Measurements from ENCODE around the gene APBA1.

APBA1 gene

GRCh38 chr9:69657269-69657668 lies 14.9 kb downstream of the APBA1 start:
- no peak for DNase-seq (ENCODE audit: low read depth, low spot score)

- DNase-seq (ENCODE audit: low read depth, low spot score): no peak
Measured at GRCh38 chr9:69655065-69655464, 17.1 kb downstream of the APBA1 start.

- no peak for DNase-seq (ENCODE audit: low read depth, low spot score)
Measured at GRCh38 chr9:69653261-69653660, 18.9 kb downstream of the APBA1 start.

GRCh38 chr9:69649566-69650250 lies 22.5 kb downstream of the APBA1 start:
- no peak for DNase-seq (ENCODE audit: low read depth, low spot score)

GRCh38 chr9:69647804-69648203 lies 24.4 kb downstream of the APBA1 start:
- DNase-seq (ENCODE audit: low read depth, low spot score): no peak

- DNase-seq (ENCODE audit: low read depth, low spot score): no peak
Measured at GRCh38 chr9:69646810-69647209, 25.4 kb downstream of the APBA1 start.

- DNase-seq (ENCODE audit: low read depth, low spot score): peak; percentile 9
Measured at GRCh38 chr9:69645488-69645887, 26.7 kb downstream of the APBA1 start.

GRCh38 chr9:69643098-69643497 lies 29.1 kb downstream of the APBA1 start:
- DNase-seq (ENCODE audit: low read depth, low spot score): no peak

GRCh38 chr9:69637817-69638200 lies 34.4 kb downstream of the APBA1 start:
- DNase-seq (ENCODE audit: low read depth, low spot score): no peak

- no peak for DNase-seq (ENCODE audit: low read depth, low spot score)
Measured at GRCh38 chr9:69637193-69637816, 34.9 kb downstream of the APBA1 start.

- no peak for DNase-seq (ENCODE audit: low read depth, low spot score)
Measured at GRCh38 chr9:69633716-69634115, 38.5 kb downstream of the APBA1 start.

- DNase-seq (ENCODE audit: low read depth, low spot score): no peak
Measured at GRCh38 chr9:69632768-69633167, 39.4 kb downstream of the APBA1 start.

- DNase-seq (ENCODE audit: low read depth, low spot score): no peak
Measured at GRCh38 chr9:69627281-69627680, 44.9 kb downstream of the APBA1 start.

GRCh38 chr9:69623276-69623675 lies 48.9 kb downstream of the APBA1 start:
- no peak for DNase-seq (ENCODE audit: low read depth, low spot score)

GRCh38 chr9:69622676-69623075 lies 49.5 kb downstream of the APBA1 start:
- DNase-seq (ENCODE audit: low read depth, low spot score): no peak

- no peak for DNase-seq (ENCODE audit: low read depth, low spot score)
Measured at GRCh38 chr9:69621730-69622460, 50.3 kb downstream of the APBA1 start.

GRCh38 chr9:69620731-69621130 lies 51.4 kb downstream of the APBA1 start:
- DNase-seq (ENCODE audit: low read depth, low spot score): no peak

- DNase-seq (ENCODE audit: low read depth, low spot score): no peak
Measured at GRCh38 chr9:69619233-69619632, 52.9 kb downstream of the APBA1 start.

GRCh38 chr9:69617006-69617405 lies 55.2 kb downstream of the APBA1 start:
- no peak for DNase-seq (ENCODE audit: low read depth, low spot score)

- DNase-seq (ENCODE audit: low read depth, low spot score): no peak
Measured at GRCh38 chr9:69615880-69616279, 56.3 kb downstream of the APBA1 start.

- no peak for DNase-seq (ENCODE audit: low read depth, low spot score)
Measured at GRCh38 chr9:69611221-69611620, 61.0 kb downstream of the APBA1 start.

GRCh38 chr9:69609156-69609555 lies 63.0 kb downstream of the APBA1 start:
- no peak for DNase-seq (ENCODE audit: low read depth, low spot score)

GRCh38 chr9:69606089-69606488 lies 66.1 kb downstream of the APBA1 start:
- no peak for DNase-seq (ENCODE audit: low read depth, low spot score)

All from iPS DF 19.7 (cell line).